ENCODE measurements around the gene TAGLN2. TPM values are rescaled to one million over a fixed set of nuclear protein-coding genes. Genes with fewer than 3 reads are reported as not detected.
A peak's percentile ranks its signal among the peaks of the same experiment; 100 is the strongest.
"Not testable (repeated sequence)": the region's sequence is repeated elsewhere in the genome, so short reads cannot be mapped to it uniquely, and the experiment has no call there.

The TAGLN2 gene
- total RNA-seq, 1 donor from 2014 or later = 3.9 TPM

DNA sequence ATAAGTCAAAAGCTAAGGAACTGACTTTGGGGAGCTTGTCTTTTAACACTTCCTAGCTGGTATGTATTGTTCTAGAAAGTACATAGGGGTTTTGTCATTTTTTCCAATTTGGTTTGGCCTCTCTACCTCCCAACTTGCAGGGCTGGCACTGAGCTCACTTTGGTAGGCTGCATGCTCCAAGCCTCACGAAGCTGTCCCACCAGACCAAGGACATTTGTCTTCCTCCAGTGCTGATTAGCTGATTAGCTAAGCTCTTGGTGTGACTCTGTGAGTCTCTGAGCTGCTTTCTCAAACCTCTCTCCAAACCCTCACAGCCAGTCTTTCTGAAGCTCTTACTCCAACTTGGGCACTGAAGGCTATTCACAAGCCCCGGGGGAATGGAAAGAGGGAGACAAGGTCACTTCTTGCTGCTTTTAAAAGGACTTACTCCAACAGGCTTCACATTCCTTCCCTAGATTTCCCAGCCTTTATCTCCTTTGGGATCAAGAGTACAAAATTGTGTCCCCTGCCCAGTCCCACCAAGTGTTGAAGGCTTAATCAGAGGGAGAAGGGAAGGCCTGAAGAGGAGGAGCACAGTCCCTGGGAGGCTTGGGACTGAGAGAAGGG is 24.4 kb downstream of the TAGLN2 start:
- no peaks in the 10 kb centered on the region for H3K9me3 ChIP-seq (ENCODE audit: low read depth)
- peaks cover 14% of the 10 kb centered on the region for H3F3A ChIP-seq (ENCODE audit: low read depth)
- H3K36me3 Mint-ChIP-seq = no peaks in the 10 kb centered on the region
- peaks cover 14% of the 10 kb centered on the region for H3K27me3 Mint-ChIP-seq (ENCODE audit: insufficient read depth, low read depth)
- peaks cover 19% of the 10 kb centered on the region for H3K4me1 Mint-ChIP-seq
- H3K27ac Mint-ChIP-seq = peak overlapping the region; percentile 89
- H3K9me3 Mint-ChIP-seq = peaks cover 9% of the 10 kb centered on the region
- no peak overlapping the region for H3K4me3 ChIP-seq
- H3K4me1 ChIP-seq = peaks cover 9% of the 10 kb centered on the region
- no peak overlapping the region for H3K27ac ChIP-seq
- no peak for DNase-seq (ENCODE audit: low spot score)
- peaks cover 18% of the 10 kb centered on the region for H3K27me3 ChIP-seq
- no peak overlapping the region for H3K4me3 Mint-ChIP-seq
- H3K9ac ChIP-seq = no peak overlapping the region
- TF ChIP-seq, protein P1, sequence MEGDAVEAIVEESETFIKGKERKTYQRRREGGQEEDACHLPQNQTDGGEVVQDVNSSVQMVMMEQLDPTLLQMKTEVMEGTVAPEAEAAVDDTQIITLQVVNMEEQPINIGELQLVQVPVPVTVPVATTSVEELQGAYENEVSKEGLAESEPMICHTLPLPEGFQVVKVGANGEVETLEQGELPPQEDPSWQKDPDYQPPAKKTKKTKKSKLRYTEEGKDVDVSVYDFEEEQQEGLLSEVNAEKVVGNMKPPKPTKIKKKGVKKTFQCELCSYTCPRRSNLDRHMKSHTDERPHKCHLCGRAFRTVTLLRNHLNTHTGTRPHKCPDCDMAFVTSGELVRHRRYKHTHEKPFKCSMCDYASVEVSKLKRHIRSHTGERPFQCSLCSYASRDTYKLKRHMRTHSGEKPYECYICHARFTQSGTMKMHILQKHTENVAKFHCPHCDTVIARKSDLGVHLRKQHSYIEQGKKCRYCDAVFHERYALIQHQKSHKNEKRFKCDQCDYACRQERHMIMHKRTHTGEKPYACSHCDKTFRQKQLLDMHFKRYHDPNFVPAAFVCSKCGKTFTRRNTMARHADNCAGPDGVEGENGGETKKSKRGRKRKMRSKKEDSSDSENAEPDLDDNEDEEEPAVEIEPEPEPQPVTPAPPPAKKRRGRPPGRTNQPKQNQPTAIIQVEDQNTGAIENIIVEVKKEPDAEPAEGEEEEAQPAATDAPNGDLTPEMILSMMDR (IDR thresholded peaks at IDR 0.05) = no peak
- TF ChIP-seq EZH2phosphoT487 (IDR thresholded peaks at IDR 0.05) (no peak), EZH2 (IDR thresholded peaks at IDR 0.05) (no peak)
- no peaks in the 10 kb centered on the region for H3K36me3 ChIP-seq
- no peak overlapping the region for H2AFZ ChIP-seq (replicated peaks)
- no peaks in the 10 kb centered on the region for H4K20me1 ChIP-seq (ENCODE audit: low read depth)
- H3K79me2 ChIP-seq (ENCODE audit: low read depth) = no peaks in the 10 kb centered on the region
- H3K4me2 ChIP-seq = no peak overlapping the region

DNA sequence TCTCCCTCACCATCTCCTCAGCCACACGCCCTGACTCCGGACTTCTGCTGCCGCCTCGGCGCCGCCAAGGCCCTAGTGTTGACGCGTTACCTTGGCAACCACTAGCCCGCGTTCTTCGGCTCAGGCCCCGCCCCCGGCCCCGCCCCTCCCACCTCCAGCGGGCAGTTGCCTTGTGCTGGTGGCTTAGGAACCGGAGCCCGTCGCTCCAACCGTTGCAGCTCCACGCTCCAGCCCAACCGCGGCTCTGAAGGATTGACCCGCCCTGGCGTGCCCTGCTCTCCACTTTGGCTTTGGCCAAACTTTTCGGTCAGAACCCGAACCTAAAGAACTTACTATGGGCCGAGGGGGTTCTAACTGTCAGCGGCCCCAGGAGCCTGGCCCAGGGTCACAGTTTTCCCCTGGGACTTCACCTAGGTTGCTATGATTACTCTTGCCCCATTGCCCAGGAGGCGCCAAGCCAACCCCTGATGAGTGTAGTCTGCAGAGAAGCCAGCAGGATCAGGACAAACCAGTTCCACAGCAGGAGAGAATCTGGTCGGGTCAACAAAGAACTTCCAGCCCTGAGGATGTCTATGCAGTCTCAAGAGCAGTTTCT is 25.1 kb downstream of the TAGLN2 start, which contains the start of gene CFAP45:
Gene CFAP45, minus strand, starts transcription at position 80 of the 595 bp plus-strand sequence. Its CDS starts 67 bp downstream, at position 13.
- peak within 1 kb of the TSS; percentile 25 for H3K4me3 ChIP-seq
- H2AFZ ChIP-seq (replicated peaks) = peak within 1 kb of the TSS; percentile 87
- Mint-ChIP-seq H3K4me3 (peak within 1 kb of the TSS; percentile 70), H3K36me3 (no peaks in the 10 kb centered on the region), H3K27me3 (ENCODE audit: insufficient read depth, low read depth) (peaks cover 14% of the 10 kb centered on the region), H3K9me3 (peaks cover 9% of the 10 kb centered on the region), H3K27ac (peak within 1 kb of the TSS; percentile 93), H3K4me1 (peaks cover 19% of the 10 kb centered on the region)
- no peak within 1 kb of the TSS for H3K9ac ChIP-seq
- peaks cover 14% of the 10 kb centered on the region for H3F3A ChIP-seq (ENCODE audit: low read depth)
- DNase-seq (ENCODE audit: low spot score) = peak; percentile 98
- no peak for TF ChIP-seq EZH2 (IDR thresholded peaks at IDR 0.05)
- TF ChIP-seq EZH2phosphoT487 (IDR thresholded peaks at IDR 0.05) = no peak
- TF ChIP-seq, protein P1 (IDR thresholded peaks at IDR 0.05) = no peak
- H3K9me3 ChIP-seq (ENCODE audit: low read depth) = no peaks in the 10 kb centered on the region
- no peaks in the 10 kb centered on the region for H3K36me3 ChIP-seq
- peaks cover 18% of the 10 kb centered on the region for H3K27me3 ChIP-seq
- H3K4me2 ChIP-seq = peak within 1 kb of the TSS; percentile 67
- H3K79me2 ChIP-seq (ENCODE audit: low read depth) = no peaks in the 10 kb centered on the region
- no peaks in the 10 kb centered on the region for H4K20me1 ChIP-seq (ENCODE audit: low read depth)
- H3K4me1 ChIP-seq = peaks cover 9% of the 10 kb centered on the region
- H3K27ac ChIP-seq = no peak within 1 kb of the TSS

DNA sequence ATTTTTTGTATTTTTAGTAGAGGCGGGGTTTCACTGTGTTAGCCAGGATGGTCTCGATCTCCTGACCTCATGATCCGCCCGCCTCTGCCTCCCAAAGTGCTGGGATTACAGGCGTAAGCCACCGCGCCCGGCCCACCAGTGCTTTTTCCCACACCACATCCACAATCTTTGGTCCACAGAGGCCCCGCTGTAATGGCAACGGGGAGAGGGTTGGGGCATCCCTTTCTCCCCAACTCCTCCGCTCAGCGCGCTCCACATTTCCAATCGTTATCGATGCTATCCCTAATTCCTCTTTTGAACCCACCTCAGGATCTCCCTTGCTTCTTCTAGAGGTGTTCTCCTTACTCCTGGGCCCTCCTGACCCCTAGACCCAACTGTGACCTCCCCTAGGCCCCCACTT is 25.7 kb downstream of the TAGLN2 start:
- H3K9me3 Mint-ChIP-seq; H4K20me1 ChIP-seq (ENCODE audit: low read depth); H3K9me3 ChIP-seq (ENCODE audit: low read depth); H3K79me2 ChIP-seq (ENCODE audit: low read depth); H3K36me3 ChIP-seq; H3K36me3 Mint-ChIP-seq; H3K4me3 ChIP-seq; DNase-seq (ENCODE audit: low spot score); H2AFZ ChIP-seq (replicated peaks); H3K27ac ChIP-seq; H3K4me1 ChIP-seq; H3K9ac ChIP-seq: not testable (repeated sequence)
- H3F3A ChIP-seq (ENCODE audit: low read depth) = peaks cover 14% of the 10 kb centered on the region
- peaks cover 14% of the 10 kb centered on the region for H3K27me3 Mint-ChIP-seq (ENCODE audit: insufficient read depth, low read depth)
- peak overlapping the region; percentile 33 for H3K4me3 Mint-ChIP-seq
- H3K27me3 ChIP-seq = peaks cover 18% of the 10 kb centered on the region
- peaks cover 19% of the 10 kb centered on the region for H3K4me1 Mint-ChIP-seq
- peak overlapping the region; percentile 48 for H3K4me2 ChIP-seq
- H3K27ac Mint-ChIP-seq = peak overlapping the region; percentile 93

DNA sequence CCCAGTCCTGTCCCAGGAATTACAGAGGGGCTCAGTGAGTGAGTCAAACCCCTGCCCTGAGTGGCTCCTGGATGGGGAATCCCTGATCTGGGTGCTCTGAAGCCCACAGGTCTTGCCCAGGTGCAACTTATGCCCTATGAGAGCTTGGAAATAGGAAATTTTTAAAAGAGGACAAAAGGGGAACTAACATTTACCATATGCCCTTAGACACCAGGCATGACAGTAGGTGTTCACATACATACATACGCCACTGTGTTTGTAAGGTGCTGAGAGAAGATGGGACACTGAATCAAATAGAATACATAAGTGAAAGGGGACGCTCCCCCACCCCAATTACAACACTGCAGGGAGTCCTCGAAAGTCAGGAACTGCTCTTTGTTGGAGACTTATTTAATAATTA is 26.8 kb downstream of the TAGLN2 start:
- H3K79me2 ChIP-seq (ENCODE audit: low read depth) = no peaks in the 10 kb centered on the region
- Mint-ChIP-seq H3K27me3 (ENCODE audit: insufficient read depth, low read depth) (peaks cover 11% of the 10 kb centered on the region), H3K9me3 (peaks cover 4% of the 10 kb centered on the region), H3K36me3 (no peaks in the 10 kb centered on the region), H3K4me1 (peaks cover 19% of the 10 kb centered on the region), H3K27ac (no peak overlapping the region), H3K4me3 (no peak overlapping the region)
- H4K20me1 ChIP-seq (ENCODE audit: low read depth) = no peaks in the 10 kb centered on the region
- H3F3A ChIP-seq (ENCODE audit: low read depth) = peaks cover 14% of the 10 kb centered on the region
- H3K9me3 ChIP-seq (ENCODE audit: low read depth) = no peaks in the 10 kb centered on the region
- DNase-seq (ENCODE audit: low spot score) = no peak
- no peak overlapping the region for H3K4me2 ChIP-seq
- H3K9ac ChIP-seq = no peak overlapping the region
- no peak for TF ChIP-seq EZH2phosphoT487 (IDR thresholded peaks at IDR 0.05)
- TF ChIP-seq, protein P1 (IDR thresholded peaks at IDR 0.05) = no peak
- TF ChIP-seq EZH2 (IDR thresholded peaks at IDR 0.05) = no peak
- H3K27me3 ChIP-seq = peaks cover 18% of the 10 kb centered on the region
- no peak overlapping the region for H3K27ac ChIP-seq
- H3K4me3 ChIP-seq = no peak overlapping the region
- H3K36me3 ChIP-seq = no peaks in the 10 kb centered on the region
- H2AFZ ChIP-seq (replicated peaks) = no peak overlapping the region
- H3K4me1 ChIP-seq = peaks cover 9% of the 10 kb centered on the region
